ENCODE data around the gene DSTN.

Gene DSTN

GRCh38 chr20:17606001-17606400, 36.1 kb downstream of the DSTN start:
- ATAC-seq, result no peak
- no peak for TF ChIP-seq ISL1 (CRISPR knock-in tag; IDR thresholded peaks at IDR 0.05)
- no peak for TF ChIP-seq ZFP3 (CRISPR knock-in tag; IDR thresholded peaks at IDR 0.05)
- TF ChIP-seq ARNTL (CRISPR knock-in tag; IDR thresholded peaks at IDR 0.05; ENCODE audit: borderline replicate concordance, low read depth), result no peak
- no peak for TF ChIP-seq ZNF70 (CRISPR knock-in tag; IDR thresholded peaks at IDR 0.05)
- TF ChIP-seq TSHZ2 (CRISPR knock-in tag; IDR thresholded peaks at IDR 0.05), result no peak
- no peak for TF ChIP-seq CSDC2 (CRISPR knock-in tag; IDR thresholded peaks at IDR 0.05)
- TF ChIP-seq PPARA (CRISPR knock-in tag; IDR thresholded peaks at IDR 0.05; ENCODE audit: borderline replicate concordance), result no peak
- no peak for TF ChIP-seq POU6F1 (CRISPR knock-in tag; IDR thresholded peaks at IDR 0.05; ENCODE audit: borderline replicate concordance, low read depth)
- no peak for TF ChIP-seq ZNF8 (CRISPR knock-in tag; IDR thresholded peaks at IDR 0.05)
- TF ChIP-seq SNAI2 (CRISPR knock-in tag; IDR thresholded peaks at IDR 0.05), result no peak
- TF ChIP-seq TOX (CRISPR knock-in tag; IDR thresholded peaks at IDR 0.05; ENCODE audit: borderline replicate concordance), result no peak
- TF ChIP-seq ZC3H10 (CRISPR knock-in tag; IDR thresholded peaks at IDR 0.05), result no peak

GRCh38 chr20:17608701-17609497, 39.0 kb downstream of the DSTN start:
- TF ChIP-seq CSRNP3 (CRISPR knock-in tag; IDR thresholded peaks at IDR 0.05) (no peak), PATZ1 (CRISPR knock-in tag; IDR thresholded peaks at IDR 0.05; ENCODE audit: borderline replicate concordance) (no peak), SNAI2 (CRISPR knock-in tag; IDR thresholded peaks at IDR 0.05) (no peak), ESRRG (CRISPR knock-in tag; IDR thresholded peaks at IDR 0.05) (no peak), ZC3H10 (CRISPR knock-in tag; IDR thresholded peaks at IDR 0.05) (no peak), POU6F1 (CRISPR knock-in tag; IDR thresholded peaks at IDR 0.05; ENCODE audit: borderline replicate concordance, low read depth) (no peak), ZFP30 (CRISPR knock-in tag; IDR thresholded peaks at IDR 0.05) (no peak), ZNF8 (CRISPR knock-in tag; IDR thresholded peaks at IDR 0.05) (no peak), RARB (CRISPR knock-in tag; IDR thresholded peaks at IDR 0.05) (no peak)
- ATAC-seq, result no peak

- no peak for ATAC-seq
- TF ChIP-seq ZFP3 (CRISPR knock-in tag; IDR thresholded peaks at IDR 0.05), result no peak
- TF ChIP-seq CSRNP3 (CRISPR knock-in tag; IDR thresholded peaks at IDR 0.05), result no peak
- TF ChIP-seq POU6F1 (CRISPR knock-in tag; IDR thresholded peaks at IDR 0.05; ENCODE audit: borderline replicate concordance, low read depth), result no peak
- TF ChIP-seq ZNF565 (CRISPR knock-in tag; conservative IDR thresholded peaks at IDR 0.05; ENCODE audit: low read depth), result no peak
- TF ChIP-seq GLIS3 (CRISPR knock-in tag; IDR thresholded peaks at IDR 0.05), result no peak
- no peak for TF ChIP-seq OSR1 (CRISPR knock-in tag; IDR thresholded peaks at IDR 0.05)
- TF ChIP-seq ISL1 (CRISPR knock-in tag; IDR thresholded peaks at IDR 0.05), result no peak
- TF ChIP-seq TCF4 (CRISPR knock-in tag; IDR thresholded peaks at IDR 0.05; ENCODE audit: borderline replicate concordance), result no peak
- no peak for TF ChIP-seq PPARA (CRISPR knock-in tag; IDR thresholded peaks at IDR 0.05; ENCODE audit: borderline replicate concordance)
- no peak for TF ChIP-seq CREB5 (CRISPR knock-in tag; IDR thresholded peaks at IDR 0.05; ENCODE audit: low read depth)
These were observed 40.0 kb downstream of the DSTN start for GRCh38 chr20:17609811-17610377.
